ES-I3 (cell line): ENCODE results near the gene WDR81.
"Not testable (repeated sequence)": the region's sequence is repeated elsewhere in the genome, so short reads cannot be mapped to it uniquely, and the experiment has no call there.

ENCODE experiments used
- H3K36me3 ChIP-seq: 2 replicates; pipeline ENCODE4 v1.6.1; 2013; ENCODE audit warnings: mild to moderate bottlenecking, low read length, control low read depth, moderate library complexity; ENCODE audit not compliant: insufficient read depth
- H3K4me1 ChIP-seq: 2 replicates; pipeline ENCODE4 v1.6.1; 2013; ENCODE audit warnings: mild to moderate bottlenecking, control low read depth, low read length; ENCODE audit not compliant: insufficient read depth
- H3K9ac ChIP-seq: 2 replicates; pipeline ENCODE4 v1.6.1; 2013; ENCODE audit warnings: low read depth, mild to moderate bottlenecking, low read length, moderate library complexity
- H3K9me3 ChIP-seq: 2 replicates; pipeline ENCODE4 v1.6.1; 2013; ENCODE audit warnings: mild to moderate bottlenecking, low read length, moderate library complexity; ENCODE audit not compliant: control insufficient read depth, insufficient read depth

Gene WDR81

DNA sequence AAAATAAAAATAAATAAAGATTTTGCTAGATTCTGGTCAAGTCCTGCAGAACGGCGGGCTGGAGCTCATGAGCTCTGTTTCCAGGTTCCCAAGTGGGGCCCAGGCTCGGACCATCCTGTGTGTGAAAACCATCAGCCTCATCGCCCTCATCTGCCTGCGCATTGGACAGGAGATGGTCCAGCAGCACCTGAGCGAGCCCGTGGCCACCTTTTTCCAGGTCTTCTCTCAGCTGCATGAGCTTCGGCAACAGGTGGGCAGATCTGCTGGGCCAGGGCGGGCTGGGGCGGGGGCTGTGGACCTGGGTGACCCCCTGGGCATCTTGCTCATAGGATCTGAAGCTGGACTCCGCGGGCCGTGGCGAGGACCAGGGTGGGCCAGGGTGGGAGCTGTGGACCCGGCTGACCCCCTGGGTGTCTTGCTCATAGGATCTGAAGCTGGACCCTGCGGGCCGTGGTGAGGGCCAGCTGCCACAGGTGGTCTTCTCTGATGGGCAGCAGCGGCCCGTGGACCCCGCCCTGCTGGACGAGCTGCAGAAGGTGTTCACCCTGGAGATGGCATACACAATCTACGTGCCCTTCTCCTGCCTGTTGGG is 7.8 kb downstream of the WDR81 start:
- Histone ChIP-seq H3K9me3 (no peaks in the 10 kb centered on the region), H3K36me3 (no peaks in the 10 kb centered on the region), H3K4me1 (peaks cover 6% of the 10 kb centered on the region; the same call in 1 of the 2 replicates), H3K9ac (no peak overlapping the region)

DNA sequence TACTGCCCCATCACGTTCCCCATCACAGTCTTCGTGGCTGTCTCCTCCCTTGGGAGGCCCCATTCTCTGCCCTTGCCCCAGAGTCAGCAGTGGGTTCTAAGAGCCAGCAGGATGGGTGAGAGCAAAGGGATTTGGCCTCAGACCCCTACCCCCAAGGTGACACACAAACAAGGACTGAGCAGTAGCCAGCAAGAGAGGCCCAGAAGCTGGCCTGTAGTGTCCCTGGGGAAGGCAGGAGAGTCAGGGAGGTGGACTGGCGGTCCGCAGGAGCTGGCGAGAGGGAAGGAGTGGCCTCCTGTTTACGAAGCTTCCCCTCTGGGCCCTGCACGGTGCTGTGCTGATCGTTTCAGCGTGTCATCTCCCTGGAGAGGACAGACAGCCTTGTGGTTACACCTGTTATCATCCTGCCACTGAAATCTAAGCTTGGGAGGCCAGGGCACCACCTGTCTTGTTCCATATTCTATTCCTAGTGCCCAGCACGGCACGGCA is 8.4 kb downstream of the WDR81 start:
- no peaks in the 10 kb centered on the region for H3K36me3 ChIP-seq
- H3K4me1 ChIP-seq: peaks cover 6% of the 10 kb centered on the region; the same call in 1 of the 2 replicates
- H3K9me3 ChIP-seq: no peaks in the 10 kb centered on the region
- H3K9ac ChIP-seq: no peak overlapping the region

DNA sequence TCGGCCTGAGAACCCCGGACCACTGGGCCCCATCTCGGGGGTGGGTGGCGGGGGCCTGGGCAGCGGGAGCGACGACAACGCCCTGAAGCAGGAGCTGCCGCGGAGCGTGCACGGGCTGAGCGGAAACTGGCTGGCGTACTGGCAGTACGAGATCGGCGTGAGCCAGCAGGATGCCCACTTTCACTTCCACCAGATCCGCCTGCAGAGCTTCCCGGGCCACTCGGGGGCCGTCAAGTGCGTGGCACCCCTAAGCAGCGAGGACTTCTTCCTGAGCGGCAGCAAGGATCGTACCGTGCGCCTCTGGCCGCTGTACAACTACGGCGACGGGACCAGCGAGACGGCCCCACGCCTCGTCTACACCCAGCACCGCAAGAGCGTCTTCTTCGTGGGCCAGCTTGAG is 9.3 kb downstream of the WDR81 start:
- Histone ChIP-seq H3K36me3 (no peaks in the 10 kb centered on the region), H3K4me1 (peaks cover 6% of the 10 kb centered on the region; the same call in 1 of the 2 replicates), H3K9ac (no peak overlapping the region), H3K9me3 (no peaks in the 10 kb centered on the region)

GRCh38 chr17:1735418-1735817 is 10.9 kb downstream of the WDR81 start:
- no peaks in the 10 kb centered on the region for H3K36me3 ChIP-seq
- no peaks in the 10 kb centered on the region for H3K9me3 ChIP-seq
- H3K9ac ChIP-seq: no peak overlapping the region
- H3K4me1 ChIP-seq: peaks cover 6% of the 10 kb centered on the region; the same call in 1 of the 2 replicates

- Histone ChIP-seq H3K36me3 (no peaks in the 10 kb centered on the region), H3K9me3 (no peaks in the 10 kb centered on the region), H3K9ac (no peak overlapping the region), H3K4me1 (peaks cover 6% of the 10 kb centered on the region; the same call in 1 of the 2 replicates)
Measured at GRCh38 chr17:1735834-1736347, 11.4 kb downstream of the WDR81 start.

- Histone ChIP-seq H3K9ac (no peak overlapping the region), H3K36me3 (no peaks in the 10 kb centered on the region), H3K9me3 (no peaks in the 10 kb centered on the region), H3K4me1 (peaks cover 6% of the 10 kb centered on the region; the same call in 1 of the 2 replicates)
Measured at GRCh38 chr17:1736348-1737281, 12.1 kb downstream of the WDR81 start.

GRCh38 chr17:1737531-1738291 is 13.2 kb downstream of the WDR81 start:
- Histone ChIP-seq H3K4me1 (peaks cover 6% of the 10 kb centered on the region; the same call in 1 of the 2 replicates), H3K9ac (no peak overlapping the region), H3K36me3 (no peaks in the 10 kb centered on the region), H3K9me3 (no peaks in the 10 kb centered on the region)

- H3K36me3 ChIP-seq, H3K4me1 ChIP-seq, H3K9me3 ChIP-seq, H3K9ac ChIP-seq: not testable (repeated sequence)
Measured at GRCh38 chr17:1741899-1742298, 17.4 kb downstream of the WDR81 start.

- no peaks in the 10 kb centered on the region for H3K36me3 ChIP-seq
- peaks cover 3% of the 10 kb centered on the region; the same call in 1 of the 2 replicates for H3K4me1 ChIP-seq
- no peaks in the 10 kb centered on the region for H3K9me3 ChIP-seq
- H3K9ac ChIP-seq: no peak within 1 kb of the TSS
Measured at GRCh38 chr17:1742371-1743087, 18.0 kb downstream of the WDR81 start, which contains the start of gene SERPINF2. SERPINF2 (plus strand) TSS chr17:1742871; CDS start chr17:1744996, 2,125 bp downstream.

- no peak overlapping the region for H3K9ac ChIP-seq
- no peaks in the 10 kb centered on the region for H3K9me3 ChIP-seq
- H3K4me1 ChIP-seq: peaks cover 3% of the 10 kb centered on the region; the same call in 1 of the 2 replicates
- H3K36me3 ChIP-seq: no peaks in the 10 kb centered on the region
Measured at GRCh38 chr17:1743088-1743439, 18.6 kb downstream of the WDR81 start.

GRCh38 chr17:1744551-1745512 is 20.3 kb downstream of the WDR81 start:
- Histone ChIP-seq H3K9me3 (no peaks in the 10 kb centered on the region), H3K9ac (no peak overlapping the region), H3K36me3 (no peaks in the 10 kb centered on the region), H3K4me1 (peaks cover 3% of the 10 kb centered on the region; the same call in 1 of the 2 replicates)

DNA sequence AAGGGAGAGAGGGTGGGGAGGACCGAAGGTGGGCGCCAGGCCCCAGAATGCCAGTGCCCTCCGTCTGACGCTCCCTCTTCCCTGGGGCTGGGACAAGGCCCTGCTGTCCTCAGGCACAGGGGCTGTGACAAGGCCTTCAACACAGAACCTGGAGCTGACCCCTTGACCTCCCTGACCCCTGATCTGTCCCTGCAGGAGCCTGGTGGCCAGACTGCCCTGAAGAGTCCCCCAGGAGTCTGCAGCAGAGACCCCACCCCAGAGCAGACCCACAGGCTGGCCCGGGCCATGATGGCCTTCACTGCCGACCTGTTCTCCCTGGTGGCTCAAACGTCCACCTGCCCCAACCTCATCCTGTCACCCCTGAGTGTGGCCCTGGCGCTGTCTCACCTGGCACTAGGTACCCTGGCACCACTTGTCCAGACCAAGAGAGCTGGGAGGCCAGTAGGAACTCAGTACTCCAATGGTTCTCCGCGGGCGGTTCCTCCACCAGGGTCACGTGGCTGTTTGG is 21.1 kb downstream of the WDR81 start:
- Histone ChIP-seq H3K36me3 (no peaks in the 10 kb centered on the region), H3K4me1 (peaks cover 3% of the 10 kb centered on the region; the same call in 1 of the 2 replicates), H3K9ac (no peak overlapping the region), H3K9me3 (no peaks in the 10 kb centered on the region)
